ENCODE measurements around the gene RPS19BP1.

The RPS19BP1 gene

DNA sequence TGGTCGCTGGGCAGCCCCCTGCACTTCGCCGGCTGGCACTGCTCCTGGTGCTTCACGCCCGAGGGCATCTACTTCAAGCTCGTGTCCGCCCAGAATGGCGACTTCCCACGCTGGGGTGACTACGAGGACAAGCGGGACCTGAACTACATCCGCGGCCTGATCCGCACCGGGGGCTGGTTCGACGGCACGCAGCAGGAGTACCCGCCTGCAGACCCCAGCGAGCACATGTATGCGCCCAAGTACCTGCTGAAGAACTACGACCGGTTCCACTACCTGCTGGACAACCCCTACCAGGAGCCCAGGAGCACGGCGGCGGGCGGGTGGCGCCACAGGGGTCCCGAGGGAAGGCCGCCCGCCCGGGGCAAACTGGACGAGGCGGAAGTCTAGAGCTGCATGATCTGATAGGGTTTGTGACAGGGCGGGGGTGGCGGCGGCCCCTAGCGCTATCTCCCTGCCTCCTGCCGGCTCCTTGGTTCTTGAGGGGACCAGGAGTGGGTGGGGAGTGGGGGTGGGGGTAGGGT is 43.9 kb downstream of the RPS19BP1 start:
- TF ChIP-seq, protein P1, sequence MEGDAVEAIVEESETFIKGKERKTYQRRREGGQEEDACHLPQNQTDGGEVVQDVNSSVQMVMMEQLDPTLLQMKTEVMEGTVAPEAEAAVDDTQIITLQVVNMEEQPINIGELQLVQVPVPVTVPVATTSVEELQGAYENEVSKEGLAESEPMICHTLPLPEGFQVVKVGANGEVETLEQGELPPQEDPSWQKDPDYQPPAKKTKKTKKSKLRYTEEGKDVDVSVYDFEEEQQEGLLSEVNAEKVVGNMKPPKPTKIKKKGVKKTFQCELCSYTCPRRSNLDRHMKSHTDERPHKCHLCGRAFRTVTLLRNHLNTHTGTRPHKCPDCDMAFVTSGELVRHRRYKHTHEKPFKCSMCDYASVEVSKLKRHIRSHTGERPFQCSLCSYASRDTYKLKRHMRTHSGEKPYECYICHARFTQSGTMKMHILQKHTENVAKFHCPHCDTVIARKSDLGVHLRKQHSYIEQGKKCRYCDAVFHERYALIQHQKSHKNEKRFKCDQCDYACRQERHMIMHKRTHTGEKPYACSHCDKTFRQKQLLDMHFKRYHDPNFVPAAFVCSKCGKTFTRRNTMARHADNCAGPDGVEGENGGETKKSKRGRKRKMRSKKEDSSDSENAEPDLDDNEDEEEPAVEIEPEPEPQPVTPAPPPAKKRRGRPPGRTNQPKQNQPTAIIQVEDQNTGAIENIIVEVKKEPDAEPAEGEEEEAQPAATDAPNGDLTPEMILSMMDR (IDR thresholded peaks at IDR 0.05; ENCODE audit: low read depth, low read length, missing control alignments): no peak
- in situ Hi-C loops (cut with HindIII; ENCODE audit: low sequenced_read_pairs): no loop called here
- DNase-seq (ENCODE audit: low read depth): no peak

DNA sequence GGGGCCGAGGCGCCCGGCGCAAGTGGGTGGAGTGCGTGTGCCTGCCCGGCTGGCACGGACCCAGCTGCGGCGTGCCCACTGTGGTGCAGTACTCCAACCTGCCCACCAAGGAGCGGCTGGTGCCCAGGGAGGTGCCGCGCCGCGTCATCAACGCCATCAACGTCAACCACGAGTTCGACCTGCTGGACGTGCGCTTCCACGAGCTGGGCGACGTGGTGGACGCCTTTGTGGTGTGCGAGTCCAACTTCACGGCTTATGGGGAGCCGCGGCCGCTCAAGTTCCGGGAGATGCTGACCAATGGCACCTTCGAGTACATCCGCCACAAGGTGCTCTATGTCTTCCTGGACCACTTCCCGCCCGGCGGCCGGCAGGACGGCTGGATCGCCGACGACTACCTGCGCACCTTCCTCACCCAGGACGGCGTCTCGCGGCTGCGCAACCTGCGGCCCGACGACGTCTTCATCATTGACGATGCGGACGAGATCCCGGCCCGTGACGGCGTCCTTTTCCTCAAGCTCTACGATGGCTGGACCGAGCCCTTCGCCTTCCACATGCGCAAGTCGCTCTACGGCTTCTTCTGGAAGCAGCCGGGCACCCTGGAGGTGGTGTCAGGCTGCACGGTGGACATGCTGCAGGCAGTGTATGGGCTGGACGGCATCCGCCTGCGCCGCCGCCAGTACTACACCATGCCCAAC is 44.6 kb downstream of the RPS19BP1 start:
- in situ Hi-C loops (cut with HindIII; ENCODE audit: low sequenced_read_pairs): no loop called here
- TF ChIP-seq, protein P1 (IDR thresholded peaks at IDR 0.05; ENCODE audit: low read depth, low read length, missing control alignments): no peak

More for the DNA sequence above, 43.9 kb downstream of the RPS19BP1 start:
- no peak overlapping the region for H3K4me3 ChIP-seq (ENCODE audit: low read depth, low read length)

DNA sequence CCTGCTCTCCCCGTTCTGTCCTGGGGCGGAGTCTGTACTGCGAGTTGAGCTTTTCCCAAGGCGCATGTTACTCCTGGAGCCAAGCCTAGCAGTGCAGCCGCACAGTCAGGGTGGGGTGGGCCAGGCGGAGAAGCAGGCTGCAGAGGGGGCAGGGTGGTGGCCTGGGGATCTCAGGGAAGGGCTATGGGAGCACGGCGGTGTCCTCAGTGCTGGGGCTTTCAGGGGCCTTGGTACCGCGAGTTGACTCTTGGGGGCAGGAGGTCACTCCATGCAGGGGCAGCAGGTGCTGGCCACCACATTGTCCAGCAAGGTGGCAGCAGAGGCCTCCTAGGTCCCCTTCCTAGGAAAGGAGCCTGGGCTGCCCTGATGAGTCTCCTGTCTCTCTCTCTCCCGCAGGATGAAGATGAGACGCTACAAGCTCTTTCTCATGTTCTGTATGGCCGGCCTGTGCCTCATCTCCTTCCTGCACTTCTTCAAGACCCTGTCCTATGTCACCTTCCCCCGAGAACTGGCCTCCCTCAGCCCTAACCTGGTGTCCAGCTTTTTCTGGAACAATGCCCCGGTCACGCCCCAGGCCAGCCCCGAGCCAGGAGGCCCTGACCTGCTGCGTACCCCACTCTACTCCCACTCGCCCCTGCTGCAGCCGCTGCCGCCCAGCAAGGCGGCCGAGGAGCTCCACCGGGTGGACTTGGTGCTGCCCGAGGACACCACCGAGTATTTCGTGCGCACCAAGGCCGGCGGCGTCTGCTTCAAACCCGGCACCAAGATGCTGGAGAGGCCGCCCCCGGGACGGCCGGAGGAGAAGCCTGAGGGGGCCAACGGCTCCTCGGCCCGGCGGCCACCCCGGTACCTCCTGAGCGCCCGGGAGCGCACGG is 45.4 kb downstream of the RPS19BP1 start:
- TF ChIP-seq, protein P1 (IDR thresholded peaks at IDR 0.05; ENCODE audit: low read depth, low read length, missing control alignments): no peak
- no peak for DNase-seq (ENCODE audit: low read depth)
- no peak overlapping the region for H3K4me3 ChIP-seq (ENCODE audit: low read depth, low read length)
- in situ Hi-C loops (cut with HindIII; ENCODE audit: low sequenced_read_pairs): no loop called here

More for the DNA sequence above, 44.6 kb downstream of the RPS19BP1 start:
- no peak overlapping the region for H3K4me3 ChIP-seq (ENCODE audit: low read depth, low read length)
- no peak for DNase-seq (ENCODE audit: low read depth)

DNA sequence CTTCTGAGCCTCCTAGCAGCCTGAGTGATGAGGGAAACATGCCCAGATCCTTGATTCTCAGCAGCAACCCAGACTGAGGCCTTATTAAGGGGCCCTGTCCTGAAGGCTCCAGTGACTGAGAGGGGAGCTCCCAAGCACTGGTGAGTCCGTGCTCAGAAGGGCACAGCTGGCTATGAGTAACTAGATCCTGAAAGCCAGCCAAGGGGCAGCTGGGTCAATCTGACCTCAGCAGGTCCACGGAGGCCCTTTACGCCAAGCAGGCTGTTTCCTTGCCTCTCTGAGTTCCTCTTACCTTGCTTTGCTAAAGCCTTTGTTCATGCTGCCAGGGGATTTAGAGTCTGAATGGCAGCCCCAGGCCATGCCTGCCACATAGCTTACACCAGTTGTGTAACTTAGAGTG is 49.8 kb downstream of the RPS19BP1 start:
- DNase-seq (ENCODE audit: low read depth): no peak
- no peak overlapping the region for H3K4me3 ChIP-seq (ENCODE audit: low read depth, low read length)
- TF ChIP-seq, protein P1 (IDR thresholded peaks at IDR 0.05; ENCODE audit: low read depth, low read length, missing control alignments): no peak
- in situ Hi-C loops (cut with HindIII; ENCODE audit: low sequenced_read_pairs): loop anchor here (5.0 kb wide), 1 partner anchor 60 kb away; no protein-coding TSS in a partner anchor

DNA sequence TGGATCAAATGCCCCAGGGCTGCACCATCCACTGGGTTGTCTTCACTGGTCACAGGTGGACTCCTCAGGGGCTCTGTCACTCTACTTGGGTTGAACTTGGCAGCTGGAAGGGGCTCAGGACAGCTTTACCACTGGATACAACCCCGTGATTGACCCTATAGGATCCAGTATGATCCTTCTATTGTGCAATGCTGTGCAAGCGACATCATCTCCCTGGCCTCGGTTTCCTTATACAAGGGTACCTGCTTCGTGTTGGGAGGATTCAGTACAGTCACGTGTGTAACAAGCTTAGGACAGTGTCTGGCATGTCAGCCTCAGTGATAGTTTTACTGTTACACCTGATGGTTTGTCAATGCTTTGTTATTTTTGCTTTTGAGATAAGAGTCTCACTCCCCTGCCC is 51.0 kb downstream of the RPS19BP1 start:
- H3K4me3 ChIP-seq (ENCODE audit: low read depth, low read length): no peak overlapping the region
- in situ Hi-C loops (cut with HindIII; ENCODE audit: low sequenced_read_pairs): loop anchor here (5.0 kb wide), 1 partner anchor 59 kb away; no protein-coding TSS in a partner anchor
- TF ChIP-seq, protein P1 (IDR thresholded peaks at IDR 0.05; ENCODE audit: low read depth, low read length, missing control alignments): no peak
- no peak for DNase-seq (ENCODE audit: low read depth)

DNA sequence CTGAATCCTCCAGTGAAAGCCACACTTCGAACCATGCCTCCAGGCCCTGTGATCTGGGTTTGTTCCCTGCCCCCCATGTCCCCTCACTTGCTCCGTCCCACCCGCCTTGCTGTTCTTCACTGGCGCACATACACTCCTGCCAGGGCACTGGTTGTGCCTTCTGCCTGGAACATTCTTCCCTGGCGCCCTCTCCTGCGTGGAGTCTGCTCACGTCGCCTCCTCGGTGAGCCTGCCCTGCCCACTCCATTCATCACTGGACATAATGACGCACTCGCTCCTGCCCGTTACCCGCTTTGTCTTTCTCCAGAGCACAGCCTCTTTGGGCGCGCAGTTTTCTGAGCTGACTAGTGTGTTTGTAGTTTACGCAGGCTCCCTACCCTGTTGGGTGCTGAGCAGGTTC is 51.5 kb downstream of the RPS19BP1 start:
- TF ChIP-seq, protein P1 (IDR thresholded peaks at IDR 0.05; ENCODE audit: low read depth, low read length, missing control alignments): no peak
- no peak for DNase-seq (ENCODE audit: low read depth)
- in situ Hi-C loops (cut with HindIII; ENCODE audit: low sequenced_read_pairs): loop anchor here (5.0 kb wide), 1 partner anchor 59 kb away; no protein-coding TSS in a partner anchor
- no peak overlapping the region for H3K4me3 ChIP-seq (ENCODE audit: low read depth, low read length)
